HG03159 (cell line): Measurements from ENCODE around the gene KIF11.

Experiments used
- ATAC-seq: cut with Tn5 transposase; IDR thresholded peaks from one replicate; pipeline ENCODE4 v1.9.1; 2021; ENCODE audit warnings: mild to moderate bottlenecking, moderate library complexity; ENCODE audit not compliant: unreplicated experiment

KIF11 gene

DNA sequence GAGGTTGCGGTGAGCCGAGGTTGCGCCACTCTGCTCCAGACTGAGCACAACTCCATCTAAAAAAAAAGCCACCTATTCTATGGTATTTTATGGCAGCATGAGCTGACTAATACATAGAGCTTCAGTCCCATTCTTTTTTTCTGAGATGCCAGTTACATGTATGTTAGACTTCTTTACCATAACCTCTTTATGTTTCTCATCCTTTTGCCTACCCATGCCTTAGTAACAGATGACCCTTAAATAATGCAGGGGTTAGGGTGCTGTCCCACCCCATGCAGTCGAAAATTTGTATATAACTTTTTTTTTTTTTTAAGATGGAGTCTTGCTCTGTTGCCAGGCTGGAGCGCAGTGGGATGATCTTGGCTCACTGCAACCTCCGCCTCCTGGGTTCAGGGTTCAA lies 74.1 kb downstream of the KIF11 start:
- no peak for ATAC-seq

DNA sequence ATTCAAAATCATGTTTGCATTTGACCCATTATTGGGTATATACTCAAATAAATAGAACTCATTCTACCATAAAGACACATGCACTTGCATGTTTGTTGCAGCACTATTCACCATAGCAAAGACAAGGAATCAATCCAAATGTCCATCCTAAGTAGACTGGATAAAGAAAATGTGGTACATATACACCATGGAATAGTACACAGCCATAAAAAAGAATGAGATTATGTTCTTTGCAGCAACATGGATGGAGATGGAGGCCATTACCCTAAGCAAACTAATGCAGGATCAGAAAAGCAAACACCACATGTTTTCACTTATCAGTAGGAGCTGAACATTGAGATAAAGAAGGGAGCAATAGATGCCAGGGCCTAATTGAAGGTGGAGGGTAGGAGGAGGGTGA lies 84.8 kb downstream of the KIF11 start:
- ATAC-seq, result no peak

DNA sequence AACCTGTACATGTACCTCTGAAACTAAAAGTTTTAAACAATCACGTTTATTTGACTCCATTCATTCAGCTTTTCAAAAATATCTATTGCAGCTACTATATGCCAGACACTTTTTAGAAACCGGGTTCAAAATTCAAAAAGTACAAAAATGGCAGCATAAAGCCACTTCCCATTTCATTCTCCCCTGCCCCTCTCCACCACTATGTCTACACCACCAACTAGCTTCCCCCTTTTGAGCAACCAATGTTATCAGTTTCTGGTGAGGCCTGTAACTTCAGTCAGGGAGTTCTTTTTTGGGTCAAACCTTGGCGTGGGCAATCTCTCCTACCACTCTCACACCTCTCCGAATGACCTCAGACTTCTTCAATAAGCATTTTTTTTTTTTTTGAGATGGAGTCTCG lies 85.3 kb downstream of the KIF11 start:
- no peak for ATAC-seq

DNA sequence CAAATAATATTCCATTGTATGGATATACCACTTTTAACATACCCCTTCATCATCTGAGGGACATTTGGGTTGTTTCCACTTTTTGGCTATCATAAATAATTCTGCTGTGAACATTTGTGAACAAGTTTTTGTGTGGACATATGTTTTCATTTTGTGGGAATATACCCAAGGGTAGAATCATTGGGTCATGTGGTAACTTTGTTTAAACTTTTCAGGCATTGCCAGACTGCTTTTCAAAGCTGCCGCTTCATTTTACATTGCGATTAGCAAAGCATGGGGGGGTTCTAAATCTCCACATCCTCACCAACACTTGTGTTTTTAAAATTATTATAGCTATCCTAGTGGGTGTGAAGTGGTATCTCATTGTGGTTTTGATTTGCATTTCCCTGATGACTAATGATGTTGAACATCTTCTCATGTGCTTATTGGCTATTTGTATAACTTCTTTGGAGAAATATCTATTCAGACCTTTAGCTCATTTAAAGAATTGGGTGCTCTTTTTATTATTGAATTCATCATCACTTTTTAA lies 88.4 kb downstream of the KIF11 start:
- ATAC-seq, result no peak

- no peak for ATAC-seq
These were observed 95.6 kb downstream of the KIF11 start for GRCh38 chr10:92688573-92688926.

DNA sequence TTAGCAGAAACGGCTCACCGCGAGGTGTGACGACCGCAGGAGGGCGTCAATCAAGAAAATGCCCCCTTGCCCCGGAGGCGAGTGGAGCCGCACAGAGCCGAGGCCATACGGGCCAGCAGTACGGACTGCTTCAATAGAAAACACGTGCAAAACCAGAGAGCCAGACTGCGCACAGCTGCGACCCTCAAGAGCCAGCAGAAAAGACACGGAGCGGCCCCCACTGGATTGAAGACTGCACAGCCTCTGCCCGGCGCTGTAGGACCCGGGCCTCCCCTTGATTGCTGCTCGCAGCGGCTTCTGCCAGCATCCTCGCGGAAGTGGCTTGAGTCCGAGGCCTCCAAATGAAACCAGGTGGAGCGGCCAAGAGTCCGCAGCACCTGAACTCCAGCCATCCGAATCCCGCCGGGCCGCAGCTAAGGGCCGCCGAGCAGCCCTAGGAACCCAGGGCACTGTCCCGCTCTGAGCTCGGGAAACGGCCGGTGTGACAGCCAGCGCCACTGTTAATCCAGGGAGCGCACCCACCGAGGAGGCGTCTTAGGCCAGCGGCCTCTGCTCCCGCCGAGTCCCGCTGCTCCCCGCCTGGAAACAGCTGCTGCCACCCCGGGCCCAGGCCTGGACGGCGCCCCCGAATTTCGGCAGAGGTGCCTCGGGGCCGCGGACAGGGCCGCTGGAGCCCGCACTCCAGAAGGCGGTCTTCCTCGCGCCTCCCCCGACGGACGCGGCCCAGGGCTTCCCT lies 96.2 kb downstream of the KIF11 start:
- ATAC-seq, result peak; percentile 25

DNA sequence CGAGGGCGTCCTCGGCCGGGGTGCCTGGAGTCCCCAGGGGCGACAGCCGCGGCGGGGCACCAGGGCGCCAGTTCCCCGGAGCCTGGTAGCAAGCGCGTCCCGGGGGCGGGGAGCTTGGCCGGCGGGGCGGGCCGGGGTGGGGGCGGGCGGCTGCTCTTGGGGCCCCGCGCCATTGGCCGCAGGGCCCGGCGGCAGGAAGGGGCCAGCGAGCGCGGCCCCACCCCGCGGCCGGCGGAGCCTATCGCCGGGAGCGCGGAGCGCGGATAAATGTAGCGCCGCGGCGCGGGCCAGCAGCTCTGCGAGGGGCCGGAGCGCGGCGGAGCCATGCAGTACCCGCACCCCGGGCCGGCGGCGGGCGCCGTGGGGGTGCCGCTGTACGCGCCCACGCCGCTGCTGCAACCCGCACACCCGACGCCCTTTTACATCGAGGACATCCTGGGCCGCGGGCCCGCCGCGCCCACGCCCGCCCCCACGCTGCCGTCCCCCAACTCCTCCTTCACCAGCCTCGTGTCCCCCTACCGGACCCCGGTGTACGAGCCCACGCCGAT lies 96.8 kb downstream of the KIF11 start, which contains the start of gene HHEX:
Gene HHEX (plus strand): TSS at position 293 of the 548 bp plus-strand sequence. CDS start 32 bp downstream, at position 325.
- ATAC-seq, result peak; percentile 51

- no peak for ATAC-seq
These were observed 97.4 kb downstream of the KIF11 start for GRCh38 chr10:92690211-92690914.

DNA sequence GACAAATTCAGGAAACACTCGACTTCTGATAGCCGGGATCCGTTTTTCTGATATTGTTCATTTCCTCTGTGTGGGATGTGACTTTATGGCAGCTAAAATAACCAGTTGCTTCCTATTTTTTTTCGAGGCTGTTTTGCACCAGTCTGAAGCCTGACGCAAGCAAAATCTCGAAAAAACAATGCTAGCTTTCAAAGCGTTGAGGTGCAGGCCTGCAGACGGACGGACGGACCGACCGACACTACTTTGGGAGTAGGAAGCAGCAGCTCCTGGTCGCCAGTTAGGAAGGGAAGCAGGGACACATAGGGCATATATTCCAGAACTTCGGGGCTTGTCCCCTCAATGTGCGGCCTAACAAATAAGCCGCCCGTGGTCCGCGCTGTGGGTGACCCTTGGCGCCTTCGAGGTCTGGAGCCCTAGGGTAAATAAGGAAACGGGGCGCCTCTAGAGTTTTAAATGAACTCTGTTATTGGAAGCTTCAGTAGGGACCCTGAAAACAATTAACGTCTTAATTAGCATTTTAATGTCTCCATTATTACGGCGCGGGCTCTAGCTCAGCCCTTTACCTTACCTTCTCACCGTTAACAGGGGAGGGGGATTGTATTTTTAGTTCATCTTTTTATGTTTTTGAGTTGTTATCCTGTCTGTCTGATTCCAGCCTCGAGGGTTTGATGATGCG lies 98.1 kb downstream of the KIF11 start:
- no peak for ATAC-seq

- ATAC-seq, result no peak
These were observed 98.7 kb downstream of the KIF11 start for GRCh38 chr10:92691591-92692079.

- ATAC-seq, result no peak
These were observed 99.2 kb downstream of the KIF11 start for GRCh38 chr10:92692080-92692671.

- no peak for ATAC-seq
These were observed 100.0 kb downstream of the KIF11 start for GRCh38 chr10:92692697-92693533.

DNA sequence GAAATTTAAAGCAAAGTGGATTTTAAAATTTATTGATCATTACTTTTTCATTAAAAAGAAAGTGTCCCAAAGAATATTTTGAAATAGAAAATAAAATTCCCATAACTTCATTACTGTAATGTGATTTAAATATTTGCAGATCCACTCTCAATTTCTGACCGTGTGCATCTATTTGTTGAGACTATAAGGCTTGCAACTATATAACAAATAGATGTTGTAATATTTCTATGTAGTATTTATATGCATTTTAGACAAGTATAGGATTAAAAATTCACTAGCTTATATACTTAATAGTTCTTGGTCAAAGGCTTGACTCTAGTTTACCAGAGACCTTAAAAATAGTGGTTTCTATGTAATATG lies 100.6 kb downstream of the KIF11 start:
- ATAC-seq, result no peak

GRCh38 chr10:92695679-92696605 lies 103.0 kb downstream of the KIF11 start:
- no peak for ATAC-seq

GRCh38 chr10:92696606-92697383 lies 103.9 kb downstream of the KIF11 start:
- no peak for ATAC-seq

DNA sequence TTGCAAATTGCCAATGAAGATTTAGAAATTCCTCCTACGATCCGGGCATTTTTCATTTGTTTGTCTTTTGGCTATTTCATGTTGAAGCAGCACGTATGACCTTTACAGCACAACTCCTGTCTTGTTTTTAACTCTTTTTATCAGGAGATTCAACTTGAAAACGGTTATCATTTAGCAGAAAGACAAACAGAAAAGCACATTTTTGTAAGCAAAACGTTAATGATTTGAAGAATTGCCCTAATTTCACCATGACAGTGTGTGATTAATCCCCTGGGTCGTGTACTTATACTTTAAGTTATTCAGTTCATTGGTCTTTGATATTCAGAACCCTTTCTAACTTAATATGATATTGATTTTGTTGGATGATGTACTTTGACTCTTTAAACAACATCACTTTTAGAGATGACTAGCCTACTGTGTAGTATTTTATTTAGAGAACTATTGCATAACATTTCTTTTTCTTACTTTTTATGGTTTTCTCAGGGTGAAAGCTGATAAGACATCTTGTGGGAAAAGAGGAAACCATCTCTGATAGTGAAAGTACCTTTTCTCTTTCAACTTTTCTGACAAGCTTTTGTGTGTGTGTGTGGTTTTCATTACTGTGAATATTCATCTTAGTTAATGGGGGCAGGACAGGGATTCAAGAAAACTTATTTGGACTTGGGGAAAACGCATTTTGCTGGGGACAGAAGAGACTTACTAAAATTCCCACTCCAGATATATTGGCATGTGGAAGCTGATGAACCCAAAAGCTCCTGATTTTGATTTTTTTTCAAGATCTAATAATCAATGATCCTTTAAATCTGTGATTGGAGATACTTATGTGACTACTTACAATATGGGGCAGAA lies 105.0 kb downstream of the KIF11 start:
- no peak for ATAC-seq

DNA sequence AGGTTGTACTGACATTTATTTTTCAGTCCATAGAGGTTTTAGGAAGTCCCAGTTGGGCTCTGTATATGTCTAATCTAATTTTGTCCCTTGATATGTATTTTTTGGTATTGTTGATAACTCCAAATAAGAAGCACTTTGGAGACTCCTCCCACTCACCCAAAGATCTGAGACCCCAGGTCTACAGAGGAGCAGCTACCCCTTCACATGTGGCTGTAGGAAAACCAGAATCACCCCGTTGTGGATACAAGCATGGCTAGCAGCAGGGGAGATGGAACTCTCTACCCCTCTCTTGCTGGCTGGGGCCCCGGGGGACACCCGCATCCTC lies 106.2 kb downstream of the KIF11 start:
- no peak for ATAC-seq
